Liver (tissue), 9 donors: ENCODE measurements around the gene PRXL2A. TPM values are rescaled to one million over a fixed set of nuclear protein-coding genes. Genes with fewer than 3 reads are reported as not detected.

Experiments
- DNase-seq: peaks from one replicate; pipeline ENCODE4 v3.0.0-alpha.2; 2017; ENCODE audit warnings: low spot score
- H3K27ac ChIP-seq, 2 donors: one replicate each; pipeline ENCODE4 v1.7.0; 2013; ENCODE audit warnings: inconsistent platforms in 2 of 2, low read length in 2 of 2, control low read depth in 1 of 2, low read depth in 1 of 2, mild to moderate bottlenecking in 1 of 2
- H3K27me3 ChIP-seq, 4 donors: one replicate each; pipeline versions ENCODE4 v1.6.1 to v1.7.0; 2013; ENCODE audit warnings: low read length in 3 of 4, inconsistent platforms in 1 of 4, mild to moderate bottlenecking in 1 of 4, moderate library complexity in 1 of 4; ENCODE audit not compliant: control insufficient read depth in 4 of 4, insufficient read depth in 4 of 4
- H3K36me3 ChIP-seq, 4 donors: one replicate each; pipeline versions ENCODE4 v1.6.1 to v1.7.0; 2013; ENCODE audit warnings: low read length in 3 of 4, mild to moderate bottlenecking in 3 of 4, low read depth in 1 of 4, moderate library complexity in 1 of 4; ENCODE audit not compliant: control insufficient read depth in 4 of 4, insufficient read depth in 3 of 4
- H3K4me1 ChIP-seq, 4 donors: one replicate each; pipeline versions ENCODE4 v1.6.1 to v1.7.0; 2013; ENCODE audit warnings: low read length in 3 of 4, mild to moderate bottlenecking in 3 of 4, moderate library complexity in 1 of 4; ENCODE audit not compliant: control insufficient read depth in 4 of 4, insufficient read depth in 4 of 4
- H3K4me3 ChIP-seq, 3 donors: one replicate each; pipeline versions ENCODE4 v1.6.1 to v1.7.0; 2013; ENCODE audit warnings: low read length in 3 of 3, control low read depth in 1 of 3, low read depth in 1 of 3, mild to moderate bottlenecking in 1 of 3
- H3K9ac ChIP-seq, 2 donors: one replicate each; pipeline ENCODE4 v1.7.0; 2013; ENCODE audit warnings: low read length in 2 of 2, mild to moderate bottlenecking in 2 of 2, moderate library complexity in 2 of 2, control low read depth in 1 of 2, low read depth in 1 of 2
- H3K9me3 ChIP-seq, 4 donors: one replicate each; pipeline versions ENCODE4 v1.6.1 to v1.7.0; 2013; ENCODE audit warnings: low read length in 3 of 4; ENCODE audit not compliant: control insufficient read depth in 4 of 4
- EGR1 ChIP-seq, 2 donors: IDR thresholded peaks; 2 replicates each; pipeline ENCODE4 v1.6.1; 2016 to 2018; ENCODE audit warnings: antibody characterized with exemption in 2 of 2, low read depth in 2 of 2
- FOXA1 ChIP-seq: IDR thresholded peaks from 2 replicates; pipeline ENCODE4 v1.6.1; 2016; ENCODE audit warnings: antibody characterized with exemption
- GABPA ChIP-seq, 2 donors: IDR thresholded peaks in 1 of 2; conservative IDR thresholded peaks in 1 of 2; 2 replicates each; pipeline ENCODE4 v1.6.1; 2016; ENCODE audit warnings: antibody characterized with exemption in 2 of 2, mild to moderate bottlenecking in 1 of 2, moderate library complexity in 1 of 2
- HNF4A ChIP-seq, 2 donors: conservative IDR thresholded peaks; 2 replicates each; pipeline ENCODE4 v1.6.1; 2016; ENCODE audit warnings: antibody characterized with exemption in 2 of 2, mild to moderate bottlenecking in 2 of 2
- HNF4G ChIP-seq: IDR thresholded peaks from 2 replicates; pipeline ENCODE4 v1.6.1; 2016; ENCODE audit warnings: antibody characterized with exemption
- JUND ChIP-seq, 2 donors: IDR thresholded peaks; 2 replicates each; pipeline ENCODE4 v1.6.1; 2016; ENCODE audit warnings: antibody characterized with exemption in 2 of 2
- NR2F2 ChIP-seq: IDR thresholded peaks from 2 replicates; pipeline ENCODE4 v1.6.1; 2016; ENCODE audit warnings: antibody characterized with exemption
- RAD21 ChIP-seq, 2 donors: IDR thresholded peaks; 2 replicates each; pipeline ENCODE4 v1.6.1; 2016; ENCODE audit warnings: antibody characterized with exemption in 2 of 2, mild to moderate bottlenecking in 2 of 2
- RXRA ChIP-seq, 2 donors: IDR thresholded peaks; 2 replicates each; pipeline ENCODE4 v1.6.1; 2017 to 2018; ENCODE audit warnings: antibody characterized with exemption in 2 of 2, mild to moderate bottlenecking in 1 of 2
- SP1 ChIP-seq: IDR thresholded peaks from 2 replicates; pipeline ENCODE4 v1.6.1; 2018; ENCODE audit warnings: antibody characterized with exemption, mild to moderate bottlenecking
- TAF1 ChIP-seq: conservative IDR thresholded peaks from 2 replicates; pipeline ENCODE4 v1.6.1; 2016; ENCODE audit warnings: antibody characterized with exemption, mild to moderate bottlenecking
- YY1 ChIP-seq: IDR thresholded peaks from 2 replicates; pipeline ENCODE4 v1.6.1; 2016; ENCODE audit warnings: antibody characterized with exemption, mild to moderate bottlenecking
- WGBS: extraction: QIAGEN DNeasy Blood & Tissue Kit; methylation state at CpG from one replicate; pipeline ENCODE4 v1.1.7; 2013; 5-methylcytosine and 5-hydroxymethylcytosine counted together
- polyA plus RNA-seq, 2 donors: library from polyadenylated mRNA; stranded (reverse) in 1 of 2; unstranded in 1 of 2; fragments of 200-250 nt in 1 of 2; fragments of >200 nt in 1 of 2; fragmentation: Nextera tagmentation in 1 of 2; extraction: Ambion mirVana in 1 of 2; gene quantifications; one replicate each; pipeline versions ENCODE4 v1.2.1 to v1.2.3, GENCODE V29; 2013 to 2015
- total RNA-seq, 2 donors: library from RNA; depleted of rRNA; stranded (reverse); fragments of >200 nt; gene quantifications; one replicate each; pipeline ENCODE4 v1.2.3, GENCODE V29; 2014
- TF ChIP-seq, protein P1 (sequence below): IDR thresholded peaks from 2 replicates; pipeline ENCODE4 v1.6.1; 2016; ENCODE audit warnings: antibody characterized with exemption
- TF ChIP-seq, protein P2 (sequence below): IDR thresholded peaks from 2 replicates; pipeline ENCODE4 v1.6.1; 2016; ENCODE audit warnings: antibody characterized with exemption, mild to moderate bottlenecking
- TF ChIP-seq, protein P3 (sequence below): fragments of 150-350 bp; IDR thresholded peaks from 2 replicates; pipeline ENCODE4 v1.5.1; 2017; ENCODE audit warnings: improper control_type of control experiment, low read depth, low read length; ENCODE audit not compliant: missing input control
- TF ChIP-seq, protein P4 (sequence below): IDR thresholded peaks from 2 replicates; pipeline ENCODE4 v1.6.1; 2016; ENCODE audit warnings: antibody characterized with exemption
- donor health status: healthy.
- donor health status: healthy.
- donor health status: healthy.
- donor health status: healthy.
- donor health status: healthy.

The PRXL2A gene
- total and polyA plus RNA-seq, 4 donors, result 48.5 to 87.4 (median 54.1) TPM

DNA sequence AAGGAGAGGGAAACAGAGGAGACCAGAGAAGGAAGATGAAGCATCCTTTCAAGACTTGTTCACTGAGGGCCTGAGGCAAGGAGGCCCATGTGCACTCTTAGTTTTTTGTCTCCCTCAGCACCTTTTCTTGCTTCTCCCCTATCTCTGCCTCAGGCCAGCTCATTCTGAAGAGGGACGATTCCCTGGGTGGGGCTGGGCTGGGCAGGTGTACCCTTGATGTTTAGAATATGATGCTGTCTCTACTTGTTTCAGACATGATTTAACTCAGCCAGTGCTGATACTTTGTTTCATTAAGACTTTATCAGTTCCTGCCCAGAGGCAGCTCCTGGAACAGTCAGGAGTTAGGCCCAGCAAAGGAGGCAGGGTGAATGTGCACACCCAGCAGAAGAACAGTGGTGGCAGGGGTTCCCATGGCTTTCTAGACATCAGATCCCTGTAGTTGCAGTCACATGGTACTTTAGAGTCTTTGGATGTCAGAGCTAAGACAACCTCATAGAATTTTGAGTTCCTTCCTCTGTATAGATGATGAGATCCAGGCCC, 3.4 kb downstream of the PRXL2A start:
- Histone ChIP-seq H3K9me3 (no peaks in the 10 kb centered on the region), H3K4me1 (peaks cover 22 to 85% (median 64%) of the 10 kb centered on the region in 4 donors), H3K9ac (no peak overlapping the region), H3K4me3 (no peak overlapping the region), H3K27me3 (no peaks in the 10 kb centered on the region), H3K36me3 (no peaks in the 10 kb centered on the region), H3K27ac (no peak overlapping the region)
- TF ChIP-seq HNF4A (conservative IDR thresholded peaks at IDR 0.05) (no peak), SP1 (no peak), RXRA (IDR thresholded peaks at IDR 0.05) (no peak), FOXA1 (no peak), RAD21 (IDR thresholded peaks at IDR 0.05) (no peak), NR2F2 (no peak), YY1 (no peak), TAF1 (no peak)
- TF ChIP-seq, protein P1, sequence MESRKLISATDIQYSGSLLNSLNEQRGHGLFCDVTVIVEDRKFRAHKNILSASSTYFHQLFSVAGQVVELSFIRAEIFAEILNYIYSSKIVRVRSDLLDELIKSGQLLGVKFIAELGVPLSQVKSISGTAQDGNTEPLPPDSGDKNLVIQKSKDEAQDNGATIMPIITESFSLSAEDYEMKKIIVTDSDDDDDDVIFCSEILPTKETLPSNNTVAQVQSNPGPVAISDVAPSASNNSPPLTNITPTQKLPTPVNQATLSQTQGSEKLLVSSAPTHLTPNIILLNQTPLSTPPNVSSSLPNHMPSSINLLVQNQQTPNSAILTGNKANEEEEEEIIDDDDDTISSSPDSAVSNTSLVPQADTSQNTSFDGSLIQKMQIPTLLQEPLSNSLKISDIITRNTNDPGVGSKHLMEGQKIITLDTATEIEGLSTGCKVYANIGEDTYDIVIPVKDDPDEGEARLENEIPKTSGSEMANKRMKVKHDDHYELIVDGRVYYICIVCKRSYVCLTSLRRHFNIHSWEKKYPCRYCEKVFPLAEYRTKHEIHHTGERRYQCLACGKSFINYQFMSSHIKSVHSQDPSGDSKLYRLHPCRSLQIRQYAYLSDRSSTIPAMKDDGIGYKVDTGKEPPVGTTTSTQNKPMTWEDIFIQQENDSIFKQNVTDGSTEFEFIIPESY, result no peak
- TF ChIP-seq, protein P2, sequence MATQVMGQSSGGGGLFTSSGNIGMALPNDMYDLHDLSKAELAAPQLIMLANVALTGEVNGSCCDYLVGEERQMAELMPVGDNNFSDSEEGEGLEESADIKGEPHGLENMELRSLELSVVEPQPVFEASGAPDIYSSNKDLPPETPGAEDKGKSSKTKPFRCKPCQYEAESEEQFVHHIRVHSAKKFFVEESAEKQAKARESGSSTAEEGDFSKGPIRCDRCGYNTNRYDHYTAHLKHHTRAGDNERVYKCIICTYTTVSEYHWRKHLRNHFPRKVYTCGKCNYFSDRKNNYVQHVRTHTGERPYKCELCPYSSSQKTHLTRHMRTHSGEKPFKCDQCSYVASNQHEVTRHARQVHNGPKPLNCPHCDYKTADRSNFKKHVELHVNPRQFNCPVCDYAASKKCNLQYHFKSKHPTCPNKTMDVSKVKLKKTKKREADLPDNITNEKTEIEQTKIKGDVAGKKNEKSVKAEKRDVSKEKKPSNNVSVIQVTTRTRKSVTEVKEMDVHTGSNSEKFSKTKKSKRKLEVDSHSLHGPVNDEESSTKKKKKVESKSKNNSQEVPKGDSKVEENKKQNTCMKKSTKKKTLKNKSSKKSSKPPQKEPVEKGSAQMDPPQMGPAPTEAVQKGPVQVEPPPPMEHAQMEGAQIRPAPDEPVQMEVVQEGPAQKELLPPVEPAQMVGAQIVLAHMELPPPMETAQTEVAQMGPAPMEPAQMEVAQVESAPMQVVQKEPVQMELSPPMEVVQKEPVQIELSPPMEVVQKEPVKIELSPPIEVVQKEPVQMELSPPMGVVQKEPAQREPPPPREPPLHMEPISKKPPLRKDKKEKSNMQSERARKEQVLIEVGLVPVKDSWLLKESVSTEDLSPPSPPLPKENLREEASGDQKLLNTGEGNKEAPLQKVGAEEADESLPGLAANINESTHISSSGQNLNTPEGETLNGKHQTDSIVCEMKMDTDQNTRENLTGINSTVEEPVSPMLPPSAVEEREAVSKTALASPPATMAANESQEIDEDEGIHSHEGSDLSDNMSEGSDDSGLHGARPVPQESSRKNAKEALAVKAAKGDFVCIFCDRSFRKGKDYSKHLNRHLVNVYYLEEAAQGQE, result no peak
- 80% methylated on average over 1 of the region's 1 CpG for WGBS
- DNase-seq, result no peak

DNA sequence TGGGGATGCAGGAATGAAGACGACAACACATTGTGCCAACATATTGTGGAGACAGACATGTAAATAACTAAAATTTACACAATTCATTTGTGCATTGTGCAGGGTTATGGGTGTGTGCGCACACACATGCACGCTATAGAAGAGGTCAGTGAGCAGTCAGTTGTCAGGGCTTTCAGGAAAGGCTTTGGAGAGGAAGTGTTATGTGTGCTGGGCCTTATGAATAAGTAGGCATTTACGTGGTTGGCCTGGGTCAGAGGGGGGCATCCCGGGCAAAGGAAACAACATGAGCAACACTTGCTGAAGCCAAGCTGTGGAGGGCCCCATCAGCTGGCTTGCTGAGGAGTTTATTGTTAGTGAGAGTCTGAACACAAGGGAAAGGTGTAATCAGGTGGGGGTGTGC, 4.1 kb downstream of the PRXL2A start:
- H3K9ac ChIP-seq, result no peak overlapping the region
- no peak for DNase-seq
- no peaks in the 10 kb centered on the region for H3K36me3 ChIP-seq
- H3K27me3 ChIP-seq, result no peaks in the 10 kb centered on the region
- no peak overlapping the region for H3K4me3 ChIP-seq
- no peaks in the 10 kb centered on the region for H3K9me3 ChIP-seq
- H3K27ac ChIP-seq, result no peak overlapping the region
- no peak for TF ChIP-seq RAD21 (IDR thresholded peaks at IDR 0.05)
- TF ChIP-seq NR2F2, result no peak
- no peak for TF ChIP-seq TAF1
- no peak for TF ChIP-seq GABPA (IDR thresholded peaks at IDR 0.05 in 1 of 2, conservative IDR thresholded peaks at IDR 0.05 in 1 of 2)
- TF ChIP-seq, protein P3, sequence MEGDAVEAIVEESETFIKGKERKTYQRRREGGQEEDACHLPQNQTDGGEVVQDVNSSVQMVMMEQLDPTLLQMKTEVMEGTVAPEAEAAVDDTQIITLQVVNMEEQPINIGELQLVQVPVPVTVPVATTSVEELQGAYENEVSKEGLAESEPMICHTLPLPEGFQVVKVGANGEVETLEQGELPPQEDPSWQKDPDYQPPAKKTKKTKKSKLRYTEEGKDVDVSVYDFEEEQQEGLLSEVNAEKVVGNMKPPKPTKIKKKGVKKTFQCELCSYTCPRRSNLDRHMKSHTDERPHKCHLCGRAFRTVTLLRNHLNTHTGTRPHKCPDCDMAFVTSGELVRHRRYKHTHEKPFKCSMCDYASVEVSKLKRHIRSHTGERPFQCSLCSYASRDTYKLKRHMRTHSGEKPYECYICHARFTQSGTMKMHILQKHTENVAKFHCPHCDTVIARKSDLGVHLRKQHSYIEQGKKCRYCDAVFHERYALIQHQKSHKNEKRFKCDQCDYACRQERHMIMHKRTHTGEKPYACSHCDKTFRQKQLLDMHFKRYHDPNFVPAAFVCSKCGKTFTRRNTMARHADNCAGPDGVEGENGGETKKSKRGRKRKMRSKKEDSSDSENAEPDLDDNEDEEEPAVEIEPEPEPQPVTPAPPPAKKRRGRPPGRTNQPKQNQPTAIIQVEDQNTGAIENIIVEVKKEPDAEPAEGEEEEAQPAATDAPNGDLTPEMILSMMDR, result no peak
- TF ChIP-seq RXRA (IDR thresholded peaks at IDR 0.05), result no peak
- TF ChIP-seq EGR1 (IDR thresholded peaks at IDR 0.05; ENCODE audit: low read depth in 2 of 2), result no peak
- no peak for TF ChIP-seq JUND (IDR thresholded peaks at IDR 0.05)
- TF ChIP-seq, protein P4, sequence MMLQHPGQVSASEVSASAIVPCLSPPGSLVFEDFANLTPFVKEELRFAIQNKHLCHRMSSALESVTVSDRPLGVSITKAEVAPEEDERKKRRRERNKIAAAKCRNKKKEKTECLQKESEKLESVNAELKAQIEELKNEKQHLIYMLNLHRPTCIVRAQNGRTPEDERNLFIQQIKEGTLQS, result no peak
- no peak for TF ChIP-seq HNF4G
- 83% methylated on average over 5 of the region's 5 CpGs for WGBS
- peaks cover 21 to 81% (median 62%) of the 10 kb centered on the region in 4 donors for H3K4me1 ChIP-seq
